DOHH2 (cell line): ENCODE data around the gene UBE2D2.

Experiments used
- H3F3A ChIP-seq: fragments of 200-600 bp; sonication (generic), shearing (Covaris generic); 2 replicates; pipeline ENCODE4 v1.6.0; 2016; ENCODE audit warnings: antibody characterized with exemption, mild to moderate bottlenecking; ENCODE audit not compliant: control insufficient read depth, insufficient read depth
- H3K27ac ChIP-seq: fragments of 200-600 bp; sonication (generic); 2 replicates; pipeline ENCODE4 v1.5.1; 2014; ENCODE audit warnings: low read depth, mild to moderate bottlenecking, low read length, moderate library complexity
- H3K27me3 ChIP-seq: fragments of 200-600 bp; sonication (generic); 2 replicates; pipeline ENCODE4 v1.6.1; 2014; ENCODE audit warnings: mild to moderate bottlenecking, low read length, mixed read lengths; ENCODE audit not compliant: control insufficient read depth
- H3K36me3 ChIP-seq: fragments of 200-600 bp; sonication (generic); 2 replicates; pipeline ENCODE4 v1.6.1; 2014; ENCODE audit warnings: mild to moderate bottlenecking, low read length, moderate library complexity, mixed read lengths; ENCODE audit not compliant: control insufficient read depth
- H3K4me1 ChIP-seq: fragments of 200-600 bp; sonication (generic); 2 replicates; pipeline ENCODE4 v1.6.1; 2014; ENCODE audit warnings: mild to moderate bottlenecking, low read length, mixed read lengths; ENCODE audit not compliant: control insufficient read depth
- H3K4me2 ChIP-seq: fragments of 200-600 bp; sonication (generic); 2 replicates; pipeline ENCODE4 v1.6.0; 2014; ENCODE audit warnings: mild to moderate bottlenecking, low read length, moderate library complexity
- H3K4me3 ChIP-seq: fragments of 200-600 bp; sonication (generic); 2 replicates; pipeline ENCODE4 v1.5.1; 2014; ENCODE audit warnings: mild to moderate bottlenecking, low read length, mixed read lengths
- H3K79me2 ChIP-seq: fragments of 200-600 bp; sonication (generic); 2 replicates; pipeline ENCODE4 v1.6.1; 2014; ENCODE audit warnings: mild to moderate bottlenecking, low read length, mixed read lengths; ENCODE audit not compliant: control insufficient read depth
- H3K9me2 ChIP-seq: fragments of 200-600 bp; sonication (generic); replicated peaks from 2 replicates; pipeline ENCODE4 v1.6.1; 2014; ENCODE audit warnings: mild to moderate bottlenecking, low read length, mixed read lengths; ENCODE audit not compliant: control insufficient read depth
- H3K9me3 ChIP-seq: fragments of 200-600 bp; sonication (generic); 2 replicates; pipeline ENCODE4 v1.6.1; 2014; ENCODE audit warnings: antibody characterized with exemption, low read length, mixed read lengths; ENCODE audit not compliant: control insufficient read depth, insufficient read depth
- H4K20me1 ChIP-seq: fragments of 200-600 bp; sonication (generic); 2 replicates; pipeline ENCODE4 v1.6.0; 2014; ENCODE audit warnings: low read depth, mild to moderate bottlenecking, antibody characterized with exemption, low read length, moderate library complexity; ENCODE audit not compliant: control insufficient read depth, insufficient read depth
- CTCF ChIP-seq: fragments of 200-600 bp; sonication (generic); IDR thresholded peaks from one replicate; pipeline ENCODE4 v1.5.1; 2014; ENCODE audit warnings: antibody characterized with exemption, mild to moderate bottlenecking, low read depth, low read length; ENCODE audit not compliant: poor library complexity, severe bottlenecking
- EZH2phosphoT487 ChIP-seq: fragments of 200-600 bp; sonication (generic); IDR thresholded peaks from 2 replicates; pipeline ENCODE4 v1.6.1; 2017; ENCODE audit warnings: borderline replicate concordance, mild to moderate bottlenecking, antibody characterized with exemption, low read length, moderate library complexity, mixed read lengths

Gene UBE2D2

GRCh38 chr5:139637438-139638089 is 76.4 kb downstream of the UBE2D2 start:
- H3F3A ChIP-seq = peaks cover 31% of the 10 kb centered on the region
- TF ChIP-seq EZH2phosphoT487 = no peak
- peak; percentile 52 for TF ChIP-seq CTCF
- peak overlapping the region; percentile 99 for H3K4me2 ChIP-seq
- no peaks in the 10 kb centered on the region for H3K36me3 ChIP-seq
- peaks cover 6% of the 10 kb centered on the region; the same call in 1 of the 2 replicates for H4K20me1 ChIP-seq
- peak overlapping the region; percentile 77 for H3K4me3 ChIP-seq
- peaks cover 88% of the 10 kb centered on the region for H3K4me1 ChIP-seq
- no peaks in the 10 kb centered on the region for H3K9me2 ChIP-seq
- H3K9me3 ChIP-seq = no peaks in the 10 kb centered on the region
- no peaks in the 10 kb centered on the region for H3K27me3 ChIP-seq
- H3K27ac ChIP-seq = peak overlapping the region; percentile 96
- H3K79me2 ChIP-seq = peaks cover 7% of the 10 kb centered on the region

- no peak for TF ChIP-seq CTCF
- no peak for TF ChIP-seq EZH2phosphoT487
- no peaks in the 10 kb centered on the region for H3K27me3 ChIP-seq
- peak overlapping the region; percentile 96 for H3K27ac ChIP-seq
- peak overlapping the region; percentile 77 for H3K4me3 ChIP-seq
- H3K9me2 ChIP-seq = no peaks in the 10 kb centered on the region
- H3K79me2 ChIP-seq = peaks cover 7% of the 10 kb centered on the region
- peaks cover 87% of the 10 kb centered on the region for H3K4me1 ChIP-seq
- peaks cover 28% of the 10 kb centered on the region for H3F3A ChIP-seq
- peaks cover 6% of the 10 kb centered on the region; the same call in 1 of the 2 replicates for H4K20me1 ChIP-seq
- H3K36me3 ChIP-seq = no peaks in the 10 kb centered on the region
- peak overlapping the region; percentile 99 for H3K4me2 ChIP-seq
- no peaks in the 10 kb centered on the region for H3K9me3 ChIP-seq
Measured at GRCh38 chr5:139638090-139638735, 77.1 kb downstream of the UBE2D2 start.

GRCh38 chr5:139638736-139639618 is 77.8 kb downstream of the UBE2D2 start:
- peaks cover 28% of the 10 kb centered on the region for H3F3A ChIP-seq
- H3K36me3 ChIP-seq = no peaks in the 10 kb centered on the region
- peak overlapping the region; percentile 77 for H3K4me3 ChIP-seq
- TF ChIP-seq EZH2phosphoT487 (no peak), CTCF (no peak)
- no peaks in the 10 kb centered on the region for H3K9me3 ChIP-seq
- no peaks in the 10 kb centered on the region for H3K27me3 ChIP-seq
- H3K9me2 ChIP-seq = no peaks in the 10 kb centered on the region
- peak overlapping the region; percentile 96 for H3K27ac ChIP-seq
- H3K4me2 ChIP-seq = peak overlapping the region; percentile 99
- H3K4me1 ChIP-seq = peaks cover 79% of the 10 kb centered on the region
- peaks cover 6% of the 10 kb centered on the region; the same call in 1 of the 2 replicates for H4K20me1 ChIP-seq
- H3K79me2 ChIP-seq = peaks cover 7% of the 10 kb centered on the region
